Activated CD4-positive, alpha-beta T cell treated with anti-CD3 and anti-CD28 coated beads, Interleukin-2, amount 50 U/mL, for 1 hour (primary cell): ENCODE measurements around the gene FUCA1.
"Not testable (repeated sequence)": the region's sequence is repeated elsewhere in the genome, so short reads cannot be mapped to it uniquely, and the experiment has no call there.

Experiments used
- DNase-seq: peaks from one replicate; pipeline ENCODE4 v3.0.0-alpha.2; 2020

The FUCA1 gene

DNA sequence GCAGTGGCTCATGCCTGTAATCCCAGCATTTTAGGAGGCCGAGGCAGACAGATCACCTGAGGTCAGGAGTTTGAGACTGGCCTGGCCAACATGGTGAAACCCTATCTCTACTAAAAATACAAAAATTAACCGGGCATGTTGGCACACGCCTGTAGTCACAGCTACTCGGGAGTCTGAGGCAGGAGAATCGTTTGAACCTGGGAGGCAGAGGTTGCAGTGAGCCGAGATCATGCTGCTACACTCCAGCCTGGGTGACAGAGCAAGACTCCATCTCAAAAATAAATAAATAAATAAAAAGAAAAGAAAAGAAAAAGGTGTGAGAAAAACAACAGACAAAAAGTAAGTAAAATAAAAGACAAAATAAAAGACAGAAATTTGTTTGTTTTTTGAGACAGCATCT lies 33.9 kb downstream of the FUCA1 start:
- not testable (repeated sequence) for DNase-seq

DNA sequence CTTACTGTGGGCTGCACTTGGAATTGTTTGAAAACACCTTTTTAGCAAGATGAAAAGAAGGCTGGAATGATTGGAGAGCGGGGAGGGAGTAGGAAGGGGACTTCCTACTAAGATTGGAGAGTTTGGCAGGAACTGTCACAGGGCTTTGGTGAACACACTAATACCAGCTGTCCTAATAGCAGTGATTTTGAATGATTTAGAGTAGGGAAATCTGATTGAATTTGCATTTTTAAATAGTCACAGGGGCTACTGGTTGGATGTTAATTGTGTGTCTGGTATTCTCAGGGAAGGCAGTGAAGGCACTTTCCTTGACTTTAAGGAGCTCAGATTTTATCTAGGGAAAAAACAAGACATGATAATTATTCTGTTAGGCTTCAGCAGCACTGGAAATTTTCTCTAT lies 40.4 kb downstream of the FUCA1 start:
- no peak for DNase-seq

DNA sequence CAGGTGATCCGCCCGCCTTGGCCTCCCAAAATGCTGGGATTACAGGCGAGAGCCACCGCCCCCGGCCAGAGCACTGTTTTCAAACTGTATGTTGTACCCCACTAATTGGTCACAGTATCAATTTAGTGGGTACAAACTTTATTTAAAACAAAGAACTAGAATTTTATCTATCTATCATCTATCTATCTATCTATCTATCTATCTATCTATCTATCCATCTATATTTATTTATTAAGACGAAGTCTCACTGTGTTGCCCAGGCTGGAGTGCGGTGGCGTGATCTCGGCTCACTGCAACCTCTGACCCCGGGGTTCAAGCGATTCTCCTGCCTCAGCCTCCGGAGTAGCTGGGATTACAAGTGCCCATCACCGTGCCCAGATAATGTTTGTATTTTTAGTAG lies 41.5 kb downstream of the FUCA1 start:
- not testable (repeated sequence) for DNase-seq

DNA sequence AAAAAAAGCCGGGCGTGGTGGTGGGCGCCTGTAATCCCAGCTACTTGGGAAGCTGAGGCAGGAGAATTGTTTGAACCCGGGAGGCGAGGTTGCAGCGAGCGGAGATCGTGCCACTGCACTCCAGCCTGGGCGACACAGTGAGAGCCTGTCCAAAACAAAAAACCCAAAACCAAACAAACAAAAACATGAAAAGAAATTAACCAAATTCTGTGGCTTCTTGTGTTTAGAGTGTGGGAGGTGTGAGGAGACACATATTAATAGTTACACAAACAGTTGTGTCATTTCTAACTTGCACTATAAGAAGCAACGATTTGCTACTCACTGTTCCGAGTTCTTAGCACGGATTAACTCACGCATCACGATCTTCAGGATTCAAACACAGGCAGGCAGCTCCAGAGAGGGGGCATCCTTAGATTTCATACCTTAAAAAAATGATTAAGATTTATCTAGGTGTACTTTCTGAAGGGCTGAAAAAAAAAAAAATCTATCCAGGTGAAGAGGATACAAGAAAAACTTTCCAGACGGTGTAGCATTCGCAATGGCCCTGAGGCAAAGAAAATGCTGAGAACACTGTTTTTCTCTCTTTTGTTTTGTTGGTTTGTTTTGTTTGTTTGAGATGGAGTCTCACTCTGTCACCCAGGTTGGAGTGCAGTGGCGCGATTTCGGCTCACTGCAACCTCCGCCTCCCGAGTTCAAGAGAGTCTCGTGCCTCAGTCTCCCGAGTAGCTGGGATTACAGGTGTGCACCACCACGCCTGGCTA lies 42.1 kb downstream of the FUCA1 start:
- no peak for DNase-seq

DNA sequence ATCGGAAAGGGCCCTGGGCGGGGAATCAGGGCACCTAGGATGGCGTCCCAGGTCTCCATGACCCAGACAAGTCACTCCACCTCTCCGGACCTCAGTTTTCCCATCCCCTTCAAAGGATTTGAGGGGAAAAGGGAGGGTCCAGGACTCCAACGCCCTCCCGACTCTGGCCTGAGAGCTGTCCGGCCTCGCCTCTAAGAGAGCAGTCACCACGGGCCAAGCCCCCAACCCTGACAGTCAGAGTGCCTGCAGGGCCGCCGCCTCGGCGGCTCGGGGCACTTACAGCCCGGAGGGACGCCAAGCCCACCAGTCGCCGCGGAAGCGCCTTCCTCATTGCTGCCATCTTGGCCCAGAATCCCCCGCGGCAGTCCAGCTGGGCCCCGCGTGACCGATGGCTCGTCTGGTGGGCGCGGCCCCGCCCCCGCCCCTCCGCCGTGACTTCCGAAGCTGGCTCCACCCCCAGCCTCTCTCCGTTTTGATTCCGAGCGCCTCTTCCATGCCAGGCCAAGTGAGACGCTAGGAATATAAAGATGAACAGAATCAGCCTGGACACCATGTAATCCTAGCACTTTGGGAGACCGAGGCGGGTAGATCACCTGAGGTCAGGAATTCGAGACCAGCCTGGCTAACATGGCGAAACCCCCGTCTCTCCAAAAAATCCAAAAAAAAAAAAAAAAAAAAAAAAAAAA lies 42.9 kb downstream of the FUCA1 start, which contains the start of gene HMGCL:
TSS of gene HMGCL (minus strand) at position 354 of the 686 bp plus-strand sequence. CDS start at position 340, 14 bp downstream.
- DNase-seq: peak; percentile 84

DNA sequence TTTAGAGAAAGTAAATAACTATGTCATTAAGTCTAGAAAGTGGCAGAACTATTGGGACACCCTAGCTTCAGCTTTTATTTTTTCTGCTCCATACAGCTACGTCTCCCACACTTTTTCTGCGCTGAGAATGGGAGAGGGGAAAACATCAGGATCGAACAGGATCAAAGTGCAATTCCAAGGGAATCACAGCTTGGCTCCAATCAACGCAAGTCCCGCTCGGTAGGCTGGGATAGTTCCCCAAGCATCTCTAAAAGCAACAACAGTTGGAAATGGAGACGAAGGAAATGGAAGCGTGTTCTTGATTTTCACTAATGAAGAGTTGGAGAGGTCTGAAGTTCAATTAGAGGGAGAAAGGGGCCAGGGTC lies 43.4 kb downstream of the FUCA1 start:
- no peak for DNase-seq

DNA sequence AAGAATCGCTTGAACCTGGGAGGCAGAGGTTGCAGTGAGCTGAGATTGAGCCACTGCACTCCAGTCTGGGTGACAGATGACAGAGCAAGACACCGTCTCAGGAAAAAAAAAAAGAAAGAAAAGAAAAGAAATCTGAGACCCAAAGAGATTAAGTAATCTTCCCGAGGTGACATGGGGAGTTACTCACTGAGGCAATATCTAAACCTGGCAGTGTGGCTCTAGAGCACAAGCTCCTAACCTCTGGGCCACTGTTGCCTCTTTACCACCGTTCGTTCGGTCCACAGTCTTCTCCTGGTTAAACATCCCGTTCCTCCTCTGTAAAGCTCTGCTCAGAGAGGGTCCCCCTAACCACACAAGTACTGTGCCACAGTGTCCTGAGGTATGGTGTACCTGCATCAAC lies 44.3 kb downstream of the FUCA1 start:
- DNase-seq: no peak

DNA sequence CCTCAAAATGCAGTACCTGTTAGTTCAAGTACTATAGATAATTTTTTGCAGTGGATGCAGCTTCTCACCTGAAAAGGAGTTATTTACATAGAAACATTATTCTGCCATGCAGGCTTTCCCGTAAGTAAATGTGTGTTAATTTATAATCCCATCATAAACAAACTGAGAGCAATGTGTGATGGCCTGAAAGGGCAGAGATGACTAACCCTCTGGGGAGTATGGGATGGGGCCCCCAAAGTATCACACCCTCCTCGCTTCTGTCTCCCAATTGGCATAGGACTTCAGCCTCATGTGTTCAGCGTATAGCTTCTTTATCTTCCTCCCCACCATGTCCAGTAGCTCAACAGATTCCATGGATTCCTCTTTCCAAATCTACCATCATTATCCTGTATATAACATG lies 50.5 kb downstream of the FUCA1 start:
- DNase-seq: no peak

DNA sequence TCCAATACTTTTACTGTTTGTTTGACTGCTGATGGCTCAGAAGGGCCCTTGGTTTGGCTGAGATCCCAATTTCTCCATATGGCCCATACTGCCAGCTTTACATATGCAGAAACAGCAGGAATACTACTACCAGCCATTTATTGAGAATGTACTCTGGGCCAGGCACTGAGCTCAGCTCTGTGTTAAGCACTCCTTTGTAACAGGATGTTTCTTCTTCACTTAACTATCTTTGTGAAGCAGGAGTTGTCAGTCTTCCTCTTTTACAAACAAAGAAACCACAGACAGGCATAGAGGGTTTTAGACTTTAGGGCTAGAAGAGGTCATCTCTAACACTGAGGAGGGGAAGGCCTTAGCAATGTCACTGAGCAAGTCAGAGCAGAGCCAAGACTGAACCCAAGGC lies 51.2 kb downstream of the FUCA1 start:
- no peak for DNase-seq

DNA sequence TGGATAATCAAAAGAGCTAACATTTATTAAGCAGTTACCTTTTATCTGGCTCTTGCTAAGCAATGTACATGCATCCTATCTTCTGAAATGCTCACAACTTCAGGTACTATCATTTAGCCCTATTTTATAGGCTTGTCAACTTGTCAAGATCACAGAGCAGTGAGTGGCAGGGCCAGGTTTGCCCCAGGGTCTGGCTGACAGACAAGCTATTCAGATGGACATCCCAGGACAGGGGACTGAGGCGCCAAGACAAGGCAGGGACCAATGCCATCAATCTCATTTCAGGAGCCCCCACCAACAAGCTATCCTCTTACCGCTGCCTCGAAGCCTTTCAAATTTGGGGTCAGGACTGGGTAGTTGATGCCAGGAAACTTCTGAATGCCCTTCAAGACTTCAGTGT lies 51.7 kb downstream of the FUCA1 start:
- DNase-seq: no peak

DNA sequence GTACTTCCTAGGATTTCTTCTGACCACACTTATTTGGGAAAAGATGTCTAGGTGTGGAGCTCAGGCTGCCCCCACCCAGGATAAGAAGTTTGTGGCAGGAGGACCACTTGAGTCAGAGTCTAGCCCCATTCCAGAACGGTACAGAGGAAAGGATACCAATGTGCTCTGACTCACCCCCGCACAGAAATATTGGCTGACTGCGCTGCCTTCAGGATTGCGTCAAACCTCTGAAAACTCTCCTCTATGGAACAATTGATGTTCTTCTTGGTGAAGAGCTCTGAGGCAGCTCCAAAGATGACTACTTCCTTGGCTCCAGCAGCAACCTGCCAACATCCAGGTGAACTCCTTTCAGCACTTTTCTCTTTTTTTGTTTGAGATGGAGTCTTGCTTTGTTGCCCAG lies 54.1 kb downstream of the FUCA1 start:
- no peak for DNase-seq

DNA sequence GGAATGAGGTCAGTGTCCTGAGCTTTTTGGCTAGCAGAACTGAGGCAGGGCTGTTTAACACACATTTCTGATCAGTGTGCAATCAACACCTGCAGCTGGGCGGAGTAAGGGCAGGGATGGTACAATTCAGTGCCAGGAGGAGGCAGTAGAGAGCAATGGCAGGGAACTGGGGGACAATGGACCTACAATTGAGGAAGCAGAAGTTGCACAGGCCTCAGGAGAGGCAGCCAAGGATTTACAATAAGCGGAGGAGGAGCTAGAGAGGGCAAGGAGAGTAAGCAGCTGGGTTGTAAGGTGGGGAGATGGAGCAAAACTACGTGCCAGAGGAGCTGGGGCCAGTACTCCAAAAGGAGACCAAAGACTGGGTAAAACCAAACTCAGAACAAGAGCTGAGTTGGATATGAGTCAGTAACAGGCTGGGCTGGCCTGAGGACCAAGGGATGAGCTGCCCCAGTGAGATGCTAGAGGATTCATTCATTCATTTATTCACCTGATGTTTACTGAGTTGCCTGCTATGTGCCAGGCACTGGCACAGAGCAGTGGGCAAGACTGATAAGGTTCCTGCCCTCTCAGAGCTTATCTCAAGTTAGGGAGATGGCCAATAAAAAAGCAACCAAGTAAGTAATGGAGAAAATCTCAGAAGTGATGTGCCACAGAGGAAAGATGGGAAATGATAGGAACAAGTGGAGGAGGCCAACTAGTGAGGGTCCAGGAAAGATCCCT lies 57.1 kb downstream of the FUCA1 start:
- peak; percentile 53 for DNase-seq

DNA sequence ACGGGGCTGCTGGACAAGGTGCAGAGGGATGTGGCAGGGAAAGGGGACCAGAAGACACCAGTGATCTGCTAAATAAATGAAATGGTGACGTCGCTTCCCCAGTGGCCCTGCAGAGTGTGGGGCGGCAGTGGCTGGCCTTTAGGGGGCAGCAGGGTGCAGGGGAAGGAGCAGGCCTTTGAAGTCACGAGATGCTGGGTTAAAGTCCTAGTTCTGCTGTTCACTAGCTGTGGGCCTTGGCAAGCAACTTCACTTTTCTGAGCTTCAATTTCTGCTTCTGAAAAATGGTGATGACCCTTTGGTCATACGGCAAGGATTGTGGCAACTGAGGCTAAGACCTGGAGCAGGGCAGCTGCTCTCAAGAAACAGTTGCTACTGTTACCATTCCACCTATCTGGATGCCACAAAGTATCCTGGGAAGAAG lies 58.3 kb downstream of the FUCA1 start:
- peak; percentile 82 for DNase-seq

DNA sequence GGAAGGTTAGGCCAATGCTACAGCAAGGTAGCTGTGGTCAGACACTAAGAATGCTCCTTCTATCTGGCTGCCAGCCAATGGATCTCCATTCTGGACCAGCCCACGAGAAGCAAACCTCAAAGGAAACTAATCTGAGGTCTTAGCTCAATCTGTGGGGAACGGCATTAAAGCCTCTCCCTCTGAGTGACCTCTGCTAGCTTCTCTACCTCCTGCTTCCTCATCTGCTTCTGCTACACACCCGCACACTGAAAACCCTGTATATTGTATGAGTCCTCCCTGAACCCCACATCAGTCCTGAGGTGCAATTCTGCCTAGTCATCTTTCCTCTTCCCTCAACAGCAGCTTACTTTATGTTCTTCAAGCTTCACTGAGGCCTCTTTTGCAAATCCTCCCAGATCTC lies 60.6 kb downstream of the FUCA1 start:
- DNase-seq: no peak

DNA sequence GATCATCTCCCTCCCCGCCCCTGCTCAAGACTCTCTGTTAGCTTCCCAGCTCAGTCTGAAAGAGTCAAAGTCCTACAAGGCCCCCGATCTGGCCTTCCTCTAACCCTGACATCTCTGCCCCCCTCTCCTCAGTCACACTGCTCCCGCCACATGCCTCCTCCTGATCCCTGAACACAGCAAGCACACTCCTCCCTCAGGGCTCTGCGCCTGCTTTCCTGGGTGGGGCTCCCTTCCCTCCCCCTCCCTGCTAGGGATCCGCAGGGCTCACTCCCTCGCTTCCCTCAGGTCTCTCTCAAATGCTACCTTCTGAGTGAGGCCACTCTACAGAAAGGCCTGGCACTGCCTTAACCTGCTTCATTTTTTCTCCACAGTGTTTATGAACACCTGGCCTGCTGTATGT lies 61.8 kb downstream of the FUCA1 start:
- DNase-seq: no peak

DNA sequence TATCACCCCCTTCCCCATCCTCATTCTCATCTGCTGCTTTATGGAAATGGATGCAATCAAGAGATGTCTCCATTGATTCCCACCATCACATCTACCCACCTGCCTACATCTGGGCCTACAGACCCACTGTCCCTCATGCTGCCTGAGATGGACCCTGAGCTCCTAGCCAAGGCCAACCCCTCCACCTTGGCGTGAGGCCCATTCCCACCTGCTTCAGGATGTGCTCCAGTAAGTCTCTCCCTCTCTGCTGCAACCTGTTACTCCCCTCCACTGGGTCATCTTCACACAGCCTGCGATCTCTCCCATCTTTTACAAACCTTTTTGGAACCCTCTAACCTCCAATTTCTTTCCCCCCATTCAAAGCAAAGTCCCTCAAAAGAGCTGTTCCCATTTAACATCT lies 63.1 kb downstream of the FUCA1 start:
- no peak for DNase-seq

DNA sequence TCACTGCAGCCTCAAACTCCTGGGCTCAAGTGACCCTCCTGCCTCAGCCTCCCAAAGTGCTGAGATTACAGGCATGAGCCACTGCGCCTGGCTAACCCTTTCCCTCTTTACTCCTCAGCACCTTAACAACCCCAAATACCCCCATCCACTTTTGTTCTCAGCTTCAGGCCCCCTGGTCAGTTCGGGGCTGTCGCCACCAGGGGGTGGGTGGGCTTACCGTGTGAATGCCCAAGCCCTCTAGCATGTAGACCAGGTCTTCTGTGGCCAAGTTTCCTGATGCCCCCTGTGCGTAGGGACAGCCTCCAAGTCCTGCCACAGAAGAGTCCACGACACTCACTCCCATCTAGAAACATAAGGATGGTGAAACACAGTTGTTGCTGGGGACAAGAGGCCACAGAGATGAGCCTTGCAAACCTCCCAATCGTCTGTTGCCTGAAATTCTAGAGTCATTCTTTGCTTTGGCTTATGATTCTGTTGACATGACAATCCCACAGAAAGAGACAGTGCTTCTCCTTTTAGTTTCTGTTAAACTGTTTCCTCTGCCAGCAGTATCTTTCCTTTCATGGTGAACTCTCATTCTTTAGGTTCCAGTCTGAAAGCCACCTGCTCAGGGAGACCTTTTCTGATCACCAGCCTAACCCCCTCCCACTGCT lies 63.8 kb downstream of the FUCA1 start:
- DNase-seq: no peak

DNA sequence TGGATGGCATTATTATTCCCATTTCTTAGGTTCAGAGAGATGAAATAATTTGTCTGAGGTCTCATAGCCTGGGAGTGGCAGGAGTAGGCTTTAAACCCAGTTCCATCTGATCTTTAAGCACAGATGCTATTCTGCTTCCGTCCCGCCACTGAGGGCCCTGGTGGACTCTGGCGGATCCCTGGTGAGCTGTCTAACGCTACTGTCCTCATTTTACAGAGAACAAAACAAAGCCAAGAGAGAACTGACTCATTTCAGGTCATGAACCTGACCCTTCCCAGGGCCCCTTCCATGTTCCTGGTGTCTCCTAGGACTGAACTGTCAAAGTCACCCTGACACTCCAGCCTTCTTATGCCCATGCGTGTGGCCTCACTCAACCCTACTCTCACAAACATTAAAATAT lies 64.4 kb downstream of the FUCA1 start:
- no peak for DNase-seq

DNA sequence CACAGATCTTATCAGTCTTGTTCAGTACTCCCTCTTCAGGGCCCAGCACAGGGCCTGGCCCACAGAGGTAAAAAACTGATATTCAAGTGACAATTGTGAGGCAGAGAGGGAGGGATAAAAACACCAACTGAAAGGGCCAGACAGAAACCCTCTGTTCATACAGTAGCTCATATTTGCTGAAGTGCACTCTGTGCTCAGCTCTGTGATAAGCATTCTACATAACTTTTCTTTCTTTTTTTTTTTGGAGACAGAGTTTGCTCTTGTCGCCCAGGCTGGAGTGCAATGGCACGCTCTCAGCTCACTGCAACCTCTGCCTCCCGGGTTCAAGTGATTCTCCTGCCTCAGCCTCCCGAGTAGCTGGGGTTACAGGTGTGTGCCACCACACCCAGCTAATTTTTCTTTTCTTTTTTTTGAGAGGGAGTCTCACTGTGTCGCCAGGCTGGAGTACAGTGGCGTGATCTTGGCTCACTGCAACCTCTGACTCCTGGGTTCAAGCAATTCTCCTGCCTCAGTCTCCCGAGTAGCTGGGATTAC lies 65.2 kb downstream of the FUCA1 start:
- DNase-seq: not testable (repeated sequence)

DNA sequence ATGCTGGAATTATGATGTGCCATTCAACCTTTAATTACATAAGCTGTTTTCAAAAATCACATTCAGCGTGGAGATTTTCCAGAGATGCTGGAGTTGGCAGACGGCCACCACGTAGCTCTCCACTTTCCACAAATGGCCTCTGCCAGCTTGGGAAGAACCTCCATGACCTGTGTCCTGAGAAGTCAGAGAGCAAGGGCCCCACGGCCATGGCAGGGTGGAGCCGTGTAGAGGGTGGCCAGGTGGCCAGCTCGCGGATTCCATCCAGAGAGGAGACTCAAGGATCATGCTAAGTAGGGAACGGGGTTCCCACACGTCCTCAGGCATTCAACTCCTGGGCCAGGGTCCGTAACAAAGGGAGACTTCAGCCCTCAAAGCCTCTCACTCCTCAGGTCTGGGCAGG lies 66.2 kb downstream of the FUCA1 start:
- DNase-seq: no peak

DNA sequence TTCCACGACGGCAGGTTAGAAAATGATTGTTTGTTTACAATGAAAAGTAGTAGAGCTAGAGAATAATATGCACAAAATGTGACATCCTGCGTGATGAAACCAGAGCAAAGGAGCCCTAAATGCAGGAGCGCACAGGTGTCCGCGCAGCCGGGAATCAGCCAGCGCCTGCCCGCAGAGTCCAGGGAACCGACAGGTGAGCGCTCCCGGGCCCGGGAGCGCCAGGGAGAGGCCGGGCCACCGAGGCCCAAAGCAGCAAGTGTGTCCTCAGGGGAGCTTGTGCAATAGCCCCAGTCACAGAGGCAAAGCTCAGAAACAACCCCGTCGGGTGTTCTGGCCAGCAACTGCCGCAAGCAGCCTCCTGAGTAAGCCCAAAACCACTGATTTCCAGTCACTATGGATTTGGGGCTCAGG lies 66.7 kb downstream of the FUCA1 start:
- no peak for DNase-seq

DNA sequence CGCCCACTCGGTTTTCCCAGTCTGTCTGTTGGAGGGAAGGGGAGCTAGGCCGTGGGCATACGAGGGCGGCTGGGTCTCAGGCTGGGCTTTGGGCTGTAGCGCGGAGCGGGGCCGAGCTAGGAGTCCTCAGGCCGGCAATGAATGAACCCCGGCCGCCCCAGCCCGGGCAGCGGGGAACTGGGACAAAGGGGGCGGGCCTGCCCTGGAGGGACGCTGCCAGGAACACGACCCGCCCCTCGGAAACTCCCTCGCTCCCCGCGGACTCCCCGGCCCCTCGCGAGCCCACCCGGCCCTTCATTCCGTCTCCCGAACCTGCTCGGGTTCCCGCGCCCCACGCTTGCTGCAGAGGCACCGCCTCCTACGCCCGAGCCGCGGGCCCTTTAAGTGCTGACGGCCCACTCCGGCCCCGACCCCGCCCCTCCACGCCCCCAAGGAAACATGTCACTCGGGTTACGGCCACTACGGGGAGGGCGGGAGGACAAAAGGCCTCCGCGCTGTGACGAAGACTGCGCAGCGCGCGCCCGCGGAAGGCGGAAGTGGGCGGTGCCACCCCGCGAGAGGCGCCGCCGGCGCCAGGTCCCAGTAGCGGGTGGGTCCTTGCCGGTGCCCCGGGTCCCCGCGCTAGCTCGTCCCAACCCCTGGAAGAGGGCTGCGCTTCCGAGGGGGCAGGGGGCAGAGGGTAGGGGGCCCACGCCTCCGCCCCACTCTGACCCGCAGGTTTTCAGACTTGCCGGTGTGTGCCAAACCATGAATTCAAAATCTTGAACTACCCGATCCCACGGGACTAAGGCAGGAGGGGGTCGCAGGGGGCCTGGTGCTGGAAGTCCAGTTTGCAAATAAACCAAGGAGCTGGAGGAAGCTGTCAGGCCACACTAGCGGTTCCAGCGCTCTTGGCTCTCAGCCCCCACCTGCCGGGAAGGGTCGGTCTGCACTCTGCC lies 67.4 kb downstream of the FUCA1 start, which contains the start of gene GALE:
TSS of gene GALE (minus strand) at position 355 of the 938 bp plus-strand sequence. CDS start 1,747 bp downstream, outside the sequence.
- DNase-seq: peak; percentile 97
